Prostate gland (tissue), 2 donors: ENCODE data around the gene EXOSC5. TPM values are rescaled to one million over a fixed set of nuclear protein-coding genes. Genes with fewer than 3 reads are reported as not detected.
"Not testable (repeated sequence)": the region's sequence is repeated elsewhere in the genome, so short reads cannot be mapped to it uniquely, and the experiment has no call there.

Source experiments
- DNase-seq: peaks from one replicate; pipeline ENCODE4 v3.0.0-alpha.2; 2019; ENCODE audit warnings: low spot score
- H3K27ac ChIP-seq, 2 donors: fragments of 200-600 bp; sonication (generic); 2 replicates each; pipeline ENCODE4 v1.5.1; 2017 to 2019
- H3K27me3 ChIP-seq: fragments of 200-600 bp; sonication (generic); replicated peaks from 2 replicates; pipeline ENCODE4 v1.5.1; 2019; ENCODE audit not compliant: insufficient read depth
- H3K36me3 ChIP-seq, 2 donors: fragments of 200-600 bp; sonication (generic); 1 replicate in 1 of 2; 2 replicates in 1 of 2; pipeline versions ENCODE4 v1.5.1 to v1.8.1; 2017 to 2019
- H3K4me1 ChIP-seq: fragments of 200-600 bp; sonication (generic); replicated peaks from 2 replicates; pipeline ENCODE4 v1.5.1; 2019
- H3K4me3 ChIP-seq, 2 donors: fragments of 200-600 bp; sonication (generic); 2 replicates each; pipeline ENCODE4 v1.5.1; 2017 to 2019
- H3K9me3 ChIP-seq: fragments of 200-600 bp; sonication (generic); 2 replicates; pipeline ENCODE4 v1.5.1; 2017
- CTCF ChIP-seq, 4 experiments: fragments of 200-600 bp in 2 of 4; fragments of 450-650 bp in 2 of 4; sonication (generic) in 2 of 4; IDR thresholded peaks; 1 replicate in 3 of 4; 2 replicates in 1 of 4; pipeline ENCODE4 v1.5.1; 2016 to 2019; ENCODE audit warnings: antibody characterized with exemption in 4 of 4, mild to moderate bottlenecking in 2 of 4, moderate library complexity in 2 of 4
- POLR2A ChIP-seq: fragments of 450-650 bp; IDR thresholded peaks from one replicate; pipeline ENCODE4 v1.6.1; 2016; ENCODE audit warnings: antibody characterized with exemption, mild to moderate bottlenecking
- POLR2AphosphoS5 ChIP-seq: sonication (generic); formaldehyde crosslinking; IDR thresholded peaks from one replicate; pipeline ENCODE4 v1.6.1; 2017; ENCODE audit warnings: antibody characterized with exemption
- WGBS: methylation state at CpG from one replicate; pipeline ENCODE4 v1.1.5; 2018; 5-methylcytosine and 5-hydroxymethylcytosine counted together
- intact Hi-C: fragments of 100-400 bp; cut with DNase I; formaldehyde crosslinking; loops from one replicate; pipeline ENCODE4 v1.14.2; 2022
- total RNA-seq, 2 donors: library from RNA; depleted of rRNA; stranded (reverse); fragments of >200 nt; gene quantifications; one replicate each; pipeline ENCODE4 v1.1.0, GENCODE V29; 2016

EXOSC5 gene
- total RNA-seq, 2 donors from 2014 or later = 29.6 to 34.0 TPM

DNA sequence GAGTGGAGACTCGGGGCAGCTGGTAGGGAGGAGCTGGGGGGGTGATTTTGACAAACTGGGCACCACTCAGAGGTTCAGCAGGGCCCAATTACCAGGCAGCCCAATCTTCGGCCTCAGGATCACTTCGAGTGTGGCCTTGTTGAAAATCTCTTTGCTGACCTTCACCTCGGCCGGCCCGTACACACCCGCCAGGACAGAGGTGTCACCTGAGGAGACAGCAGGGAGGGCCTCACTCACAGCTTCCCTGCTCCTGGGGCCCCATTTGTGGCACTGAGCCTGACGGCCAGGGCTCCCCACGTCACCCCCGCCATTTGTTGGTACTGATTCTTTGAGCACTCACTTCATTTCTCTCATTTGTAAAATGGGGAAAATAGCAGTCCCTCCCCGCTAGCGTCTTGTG, 4.4 kb downstream of the EXOSC5 start:
- intact Hi-C loops = no loop called here
- peaks cover 5% of the 10 kb centered on the region for H3K4me1 ChIP-seq
- H3K9me3 ChIP-seq = no peaks in the 10 kb centered on the region
- no peak overlapping the region for H3K4me3 ChIP-seq
- no peaks in the 10 kb centered on the region for H3K27me3 ChIP-seq
- DNase-seq = no peak
- TF ChIP-seq POLR2A (no peak), POLR2AphosphoS5 (no peak), CTCF (IDR thresholded peaks at IDR 0.05) (no peak)
- 82% methylated on average over 12 of the region's 12 CpGs for WGBS
- no peak overlapping the region for H3K27ac ChIP-seq
- peaks cover 0 to 6% of the 10 kb centered on the region in 2 donors for H3K36me3 ChIP-seq

DNA sequence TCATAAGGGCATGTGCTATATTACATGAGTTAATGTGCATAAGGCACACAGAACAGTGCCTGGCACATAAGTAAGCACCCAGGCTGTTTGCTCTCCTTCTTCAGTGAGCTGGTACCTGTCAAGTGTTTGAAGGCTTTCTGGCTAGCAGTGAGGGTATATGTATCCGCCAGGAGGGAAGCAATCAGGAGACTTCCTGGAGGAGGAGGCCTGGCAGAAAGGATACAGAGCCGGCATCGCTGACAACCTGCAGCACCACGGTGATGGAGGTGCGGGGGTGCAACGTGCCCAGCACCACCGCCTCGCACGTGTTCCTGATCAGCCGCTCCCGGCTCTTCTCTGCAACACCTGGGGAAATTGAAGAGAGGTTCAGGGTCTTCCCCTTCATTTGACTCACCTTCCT, 5.5 kb downstream of the EXOSC5 start:
- intact Hi-C loops = no loop called here
- peaks cover 0 to 6% of the 10 kb centered on the region in 2 donors for H3K36me3 ChIP-seq

GRCh38 chr19:41386442-41386841, 10.7 kb downstream of the EXOSC5 start:
- H3K4me1 ChIP-seq = no peaks in the 10 kb centered on the region
- peak; percentile 23 for DNase-seq
- intact Hi-C loops = no loop called here
- no peak overlapping the region for H3K4me3 ChIP-seq
- no peak overlapping the region for H3K27ac ChIP-seq
- peaks cover 0 to 4% of the 10 kb centered on the region in 2 donors for H3K36me3 ChIP-seq
- WGBS = 63% methylated on average over 13 of the region's 13 CpGs
- no peak for TF ChIP-seq POLR2AphosphoS5
- TF ChIP-seq CTCF (IDR thresholded peaks at IDR 0.05) = no peak
- no peak for TF ChIP-seq POLR2A
- H3K9me3 ChIP-seq = no peaks in the 10 kb centered on the region
- no peaks in the 10 kb centered on the region for H3K27me3 ChIP-seq

More for the DNA sequence above, 5.5 kb downstream of the EXOSC5 start:
- WGBS = 85% methylated on average over 11 of the region's 11 CpGs
- TF ChIP-seq CTCF (IDR thresholded peaks at IDR 0.05) = no peak
- DNase-seq = no peak
- Histone ChIP-seq H3K4me1 (peaks cover 3% of the 10 kb centered on the region), H3K27ac (no peak overlapping the region), H3K27me3 (no peaks in the 10 kb centered on the region), H3K4me3 (no peak overlapping the region), H3K9me3 (no peaks in the 10 kb centered on the region)

DNA sequence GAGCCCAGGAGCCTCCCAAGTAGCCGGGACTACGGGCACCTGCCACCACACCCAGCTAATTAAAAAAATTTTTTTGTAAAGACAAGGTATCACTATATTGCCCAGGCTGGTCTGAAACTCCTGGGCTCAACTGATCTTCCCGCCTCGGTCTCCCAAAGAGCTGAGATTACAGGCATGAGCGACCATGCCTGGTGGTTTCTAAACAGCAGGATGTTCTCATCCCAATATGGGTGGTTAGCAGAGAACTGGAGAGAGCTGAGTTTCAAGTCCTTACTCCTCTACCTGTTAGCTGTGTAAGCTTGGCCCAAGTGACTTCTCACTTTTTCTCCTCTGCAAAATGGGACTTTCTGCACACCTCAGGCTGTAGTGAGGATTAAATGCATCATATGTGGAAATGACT, 12.8 kb downstream of the EXOSC5 start:
- intact Hi-C loops = no loop called here
- no peak for DNase-seq
- Histone ChIP-seq H3K4me3 (no peak overlapping the region), H3K36me3 (no peaks in the 10 kb centered on the region), H3K9me3 (no peaks in the 10 kb centered on the region), H3K4me1 (no peaks in the 10 kb centered on the region), H3K27ac (no peak overlapping the region), H3K27me3 (no peaks in the 10 kb centered on the region)
- 92% methylated on average over 5 of the region's 5 CpGs for WGBS
- TF ChIP-seq POLR2A = no peak
- no peak for TF ChIP-seq POLR2AphosphoS5
- TF ChIP-seq CTCF (IDR thresholded peaks at IDR 0.05) = no peak

GRCh38 chr19:41381536-41381935, 15.6 kb downstream of the EXOSC5 start:
- H3K27ac ChIP-seq, H3K27me3 ChIP-seq, H3K4me1 ChIP-seq, DNase-seq, H3K36me3 ChIP-seq, H3K4me3 ChIP-seq, H3K9me3 ChIP-seq, intact Hi-C loops: not testable (repeated sequence)
- 93% methylated on average over 8 of the region's 8 CpGs for WGBS
